ENCODE measurements around the gene OSBP. TPM values are rescaled to one million over a fixed set of nuclear protein-coding genes. Genes with fewer than 3 reads are reported as not detected.
"Not testable (repeated sequence)": the region's sequence is repeated elsewhere in the genome, so short reads cannot be mapped to it uniquely, and the experiment has no call there.

OSBP gene
- total RNA-seq (2014; rRNA removed; shearing (Covaris generic)), result 31.2 and 41.9 TPM in 2 replicates

- peak; percentile 100 for DNase-seq (ENCODE audit: low read depth)
These were observed at the start of gene OSBP for GRCh38 chr11:59615637-59616395. OSBP (minus strand) TSS chr11:59615774; CDS start chr11:59615664, 110 bp downstream.

- no peak for DNase-seq (ENCODE audit: low read depth)
These were observed 45.0 kb upstream of the OSBP start for GRCh38 chr11:59660621-59661020.

- no peak for DNase-seq (ENCODE audit: low read depth)
These were observed 44.4 kb upstream of the OSBP start for GRCh38 chr11:59659981-59660380.

DNA sequence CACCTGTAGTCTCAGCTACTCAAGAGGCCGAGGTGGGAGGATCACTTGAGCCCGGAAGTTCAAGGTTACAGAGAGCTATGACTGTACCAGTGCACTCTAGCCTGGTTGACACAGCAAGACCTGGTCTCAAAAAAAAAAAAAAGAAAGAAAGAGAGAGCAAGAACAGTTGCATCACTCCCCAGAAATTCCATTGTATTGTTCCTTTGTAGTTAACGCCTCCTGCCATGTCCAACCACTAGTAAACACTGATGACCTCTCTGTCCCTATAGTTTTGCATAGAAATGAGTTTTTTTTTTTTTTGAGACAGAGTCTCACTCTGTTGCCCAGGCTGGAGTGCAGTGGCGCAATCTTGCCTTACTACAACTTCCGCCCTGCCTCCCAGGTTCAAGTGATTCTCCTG is 42.5 kb upstream of the OSBP start:
- DNase-seq (ENCODE audit: low read depth), result no peak

GRCh38 chr11:59654893-59655292 is 39.3 kb upstream of the OSBP start:
- no peak for DNase-seq (ENCODE audit: low read depth)

DNA sequence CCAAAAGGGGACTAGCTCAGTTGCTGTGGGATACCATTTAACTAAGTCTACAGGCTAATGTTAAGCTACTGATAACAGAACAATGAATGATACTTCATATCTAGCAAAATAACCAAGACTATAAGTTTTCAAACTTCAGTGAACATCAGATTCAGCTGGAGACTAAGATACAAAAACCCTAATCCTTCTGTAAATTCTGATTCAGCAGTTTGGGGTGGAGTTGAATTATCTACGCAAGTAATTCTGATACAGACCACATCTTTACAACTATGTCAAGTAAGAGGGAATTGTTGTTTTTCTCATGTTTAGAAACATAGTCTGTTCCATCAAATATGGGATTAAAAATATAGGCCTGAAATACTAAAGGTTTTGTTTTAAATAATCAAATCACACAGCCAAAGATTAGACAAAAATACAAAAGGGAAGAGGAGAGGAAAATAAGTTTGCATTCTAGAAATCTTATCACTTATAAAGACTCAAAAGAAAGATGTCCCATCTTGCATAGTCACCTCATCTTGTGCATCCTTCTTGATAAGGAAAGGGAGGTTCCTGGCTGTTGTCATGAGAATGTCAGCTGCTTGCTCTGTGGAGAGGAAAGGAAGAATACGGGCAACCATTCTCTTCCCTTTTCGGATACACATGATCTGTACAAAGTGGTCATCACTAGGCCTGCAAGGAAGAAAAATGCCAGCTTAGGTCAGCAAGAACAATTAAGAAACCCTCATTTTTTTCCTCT is 31.8 kb upstream of the OSBP start:
- no peak for DNase-seq (ENCODE audit: low read depth)

DNA sequence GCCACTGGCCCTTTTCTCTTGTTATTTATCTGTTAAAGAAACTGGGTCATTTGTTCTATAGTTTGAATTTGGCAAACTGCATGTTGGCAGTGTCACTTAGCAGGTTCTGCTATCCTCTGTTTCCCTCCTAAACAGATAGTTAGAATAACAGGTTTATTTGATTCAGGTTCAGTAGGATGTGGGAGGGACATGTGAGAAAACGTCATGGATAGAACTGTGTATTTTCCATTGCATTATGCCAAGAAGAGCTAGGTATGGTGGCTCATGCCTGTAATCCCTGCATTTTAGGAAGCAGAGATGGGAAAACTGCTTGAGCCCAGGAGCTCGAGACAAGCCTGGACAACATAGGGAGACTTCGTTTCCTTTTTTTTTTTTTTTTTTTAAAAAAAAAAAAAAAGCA is 29.0 kb upstream of the OSBP start:
- DNase-seq (ENCODE audit: low read depth), result no peak

DNA sequence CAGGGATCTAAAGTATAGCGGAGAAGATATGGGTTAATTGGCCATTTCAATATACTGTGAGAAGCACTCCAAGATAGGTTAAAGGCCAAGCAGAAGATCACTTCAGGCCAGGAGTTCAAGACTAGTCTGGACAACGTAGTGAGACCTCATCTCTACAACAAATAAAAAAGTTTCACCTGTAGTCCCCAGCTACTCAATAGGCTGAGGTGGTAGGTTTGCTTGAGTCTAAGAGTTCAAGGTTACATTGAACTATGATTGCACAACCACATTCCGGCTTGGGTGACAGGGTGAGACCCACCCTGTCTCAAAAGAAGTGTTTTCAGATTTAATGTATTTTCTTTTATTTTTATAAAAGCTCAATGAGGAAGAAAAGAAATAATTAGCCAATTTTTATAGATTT is 27.8 kb upstream of the OSBP start:
- no peak for DNase-seq (ENCODE audit: low read depth)

DNA sequence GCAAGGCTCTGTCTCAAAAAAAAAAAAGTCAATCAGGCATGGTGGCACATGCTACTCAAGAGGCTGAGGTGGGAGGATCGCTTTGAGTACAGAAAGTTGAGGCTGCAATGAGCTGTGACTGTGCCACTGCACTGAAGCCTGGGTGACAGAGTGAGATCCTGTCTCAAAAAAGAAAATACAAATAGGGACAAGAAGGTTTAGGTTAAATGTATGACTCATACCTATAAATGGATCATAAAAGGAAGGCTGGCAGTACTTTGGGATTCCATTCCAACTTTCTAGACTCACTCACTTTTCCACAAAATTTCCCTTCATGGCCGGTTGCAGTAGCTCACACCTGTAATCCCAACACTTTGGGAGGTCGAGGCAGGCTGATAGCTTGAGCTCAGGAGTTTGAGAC is 25.6 kb upstream of the OSBP start:
- peak; percentile 41 for DNase-seq (ENCODE audit: low read depth)

- DNase-seq (ENCODE audit: low read depth), result no peak
These were observed 14.9 kb upstream of the OSBP start for GRCh38 chr11:59630493-59630892.

- DNase-seq (ENCODE audit: low read depth), result no peak
These were observed 14.4 kb upstream of the OSBP start for GRCh38 chr11:59629996-59630395.

DNA sequence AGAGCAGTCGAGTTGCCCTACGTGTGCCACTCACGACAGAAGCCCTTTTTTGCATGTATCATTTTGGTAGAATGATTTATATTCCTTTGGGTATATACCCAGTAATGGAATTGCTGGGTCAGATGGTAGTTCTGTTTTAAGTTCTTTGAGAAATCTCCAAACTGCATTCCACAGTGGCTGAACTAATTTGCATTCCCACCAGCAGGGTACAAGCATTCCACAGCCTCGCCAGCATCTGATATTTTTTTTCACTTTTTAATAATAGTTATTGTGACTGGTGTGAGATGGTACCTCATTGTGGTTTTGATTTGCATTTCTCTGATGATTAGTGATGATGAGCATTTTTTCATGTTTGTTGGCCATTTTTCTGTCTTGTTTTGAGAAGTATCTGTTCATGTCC is 11.4 kb upstream of the OSBP start:
- DNase-seq (ENCODE audit: low read depth), result not testable (repeated sequence)

DNA sequence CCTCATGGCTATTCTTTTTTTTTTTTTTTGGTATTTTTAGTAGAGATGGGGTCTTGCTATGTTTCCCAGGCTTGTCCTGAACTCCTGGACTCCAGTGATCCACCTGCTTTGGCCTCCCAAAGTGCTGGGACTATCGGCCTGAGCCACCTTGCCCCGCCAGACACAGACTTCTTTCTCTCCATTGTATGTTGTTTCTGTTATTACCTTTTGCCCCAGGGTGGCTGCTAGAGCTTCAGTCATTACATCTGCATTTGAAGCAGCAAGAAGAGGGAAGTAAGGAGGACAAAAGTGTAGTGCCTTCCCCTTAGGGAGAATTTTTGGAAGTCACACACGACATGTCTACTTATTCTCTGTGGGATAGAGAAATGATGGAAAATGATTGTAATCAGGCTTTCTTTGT is 10.1 kb upstream of the OSBP start:
- no peak for DNase-seq (ENCODE audit: low read depth)

DNA sequence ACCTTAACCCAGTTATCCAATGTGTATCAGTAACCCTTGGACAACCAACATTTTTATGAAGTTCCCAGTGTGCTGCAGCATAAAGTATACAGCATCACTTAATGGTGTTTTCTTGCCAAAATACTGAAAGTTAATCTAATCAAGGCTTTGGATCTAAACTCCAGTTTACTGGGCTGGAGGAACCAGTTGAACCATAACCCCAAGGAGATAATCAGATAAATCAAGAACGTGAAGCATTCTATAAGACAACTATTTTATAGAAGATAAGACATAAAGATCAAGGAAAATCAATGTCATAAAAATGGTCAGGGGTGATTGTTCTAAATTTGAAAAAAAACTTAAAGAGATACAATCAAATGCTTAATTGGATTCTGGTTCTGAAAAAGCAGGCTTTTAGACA is 2.3 kb upstream of the OSBP start:
- DNase-seq (ENCODE audit: low read depth), result no peak

- DNase-seq (ENCODE audit: low read depth), result no peak
These were observed 915 bp upstream of the OSBP start for GRCh38 chr11:59616396-59616982.

DNA sequence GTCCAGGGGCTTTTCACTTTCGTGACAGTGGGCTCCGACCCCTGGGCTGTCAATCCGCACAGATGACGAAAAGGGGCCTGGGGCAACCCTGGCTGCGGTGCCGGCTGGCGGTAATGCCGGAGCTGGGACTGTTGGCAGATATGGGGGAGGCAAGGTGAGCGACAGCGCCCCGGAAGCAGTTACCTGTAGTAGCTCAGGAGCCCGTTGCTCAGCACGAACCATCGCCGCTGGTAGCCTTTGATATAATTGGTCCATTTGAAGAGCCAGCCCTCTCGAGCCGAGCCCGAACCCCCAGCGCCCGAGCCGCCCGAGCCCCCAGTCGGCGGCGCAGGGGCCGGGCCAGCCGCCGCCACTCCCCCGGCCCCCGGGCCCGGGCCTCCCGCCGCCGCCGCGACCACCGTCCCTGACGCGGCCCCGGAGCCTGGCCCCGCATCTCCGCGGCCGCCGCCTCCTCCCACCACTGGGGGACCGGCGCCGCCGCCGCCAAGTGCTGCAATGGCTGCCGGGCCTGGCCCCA is 396 bp downstream of the OSBP start:
- DNase-seq (ENCODE audit: low read depth), result peak; percentile 41

GRCh38 chr11:59614277-59615119 is 1.1 kb downstream of the OSBP start:
- DNase-seq (ENCODE audit: low read depth), result peak; percentile 11

GRCh38 chr11:59611570-59612565 is 3.7 kb downstream of the OSBP start:
- no peak for DNase-seq (ENCODE audit: low read depth)

GRCh38 chr11:59610289-59610688 is 5.3 kb downstream of the OSBP start:
- DNase-seq (ENCODE audit: low read depth), result no peak

DNA sequence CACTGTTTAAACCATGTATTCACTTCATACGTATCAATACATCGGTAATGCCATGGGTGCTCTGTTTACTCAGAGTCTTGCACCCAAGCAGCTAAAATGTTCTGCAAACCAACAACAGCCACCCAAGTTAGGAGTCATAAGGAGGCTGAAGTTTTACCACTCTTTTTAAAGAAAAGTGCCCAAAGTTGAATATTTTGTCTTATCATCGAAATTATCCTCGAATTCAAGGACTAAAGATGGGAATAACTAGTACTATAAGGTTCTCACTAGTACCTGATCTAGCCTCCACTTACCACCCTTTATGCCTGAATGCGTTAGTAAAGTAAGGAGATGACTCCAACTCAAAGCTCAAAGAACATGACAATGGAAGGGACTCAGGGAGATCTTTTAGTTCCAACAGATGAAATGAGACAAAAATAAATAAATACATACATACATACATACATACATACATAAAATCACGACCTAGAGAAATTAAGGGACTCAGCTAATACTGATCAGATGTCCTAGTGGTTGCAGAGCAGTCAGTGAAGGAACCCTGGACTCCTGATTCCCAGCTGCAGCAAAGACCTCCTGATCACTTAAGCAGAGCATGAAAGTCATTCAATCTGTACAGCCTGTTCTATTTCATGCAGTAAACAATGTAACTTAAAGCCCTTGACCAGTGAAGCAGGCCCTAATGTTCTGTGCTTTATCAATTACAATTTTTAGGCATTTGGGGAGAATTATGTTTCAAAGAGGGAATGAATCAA is 7.7 kb downstream of the OSBP start:
- no peak for DNase-seq (ENCODE audit: low read depth)
